Neural progenitor cell (in vitro differentiated cells): ENCODE data around the gene RAPGEF2. TPM values are rescaled to one million over a fixed set of nuclear protein-coding genes. Genes with fewer than 3 reads are reported as not detected.

Source experiments
- DNase-seq: peaks from one replicate; pipeline ENCODE4 v3.0.0-alpha.2; 2016; ENCODE audit warnings: low spot score
- H2AFZ ChIP-seq: fragments of 200-600 bp; sonication (generic); replicated peaks from 2 replicates; pipeline ENCODE4 v1.6.1; 2016; ENCODE audit warnings: antibody characterized with exemption
- H3F3A ChIP-seq: fragments of 200-600 bp; sonication (generic); 2 replicates; pipeline ENCODE4 v1.6.1; 2016; ENCODE audit warnings: antibody characterized with exemption, low read depth
- H3K27ac ChIP-seq: fragments of 200-600 bp; sonication (generic); 2 replicates; pipeline ENCODE4 v1.5.1; 2016; ENCODE audit warnings: mild to moderate bottlenecking
- H3K27me3 ChIP-seq: fragments of 200-600 bp; sonication (generic); 2 replicates; pipeline ENCODE4 v1.6.1; 2016; ENCODE audit warnings: mild to moderate bottlenecking, moderate library complexity
- H3K36me3 ChIP-seq: fragments of 200-600 bp; sonication (generic); 2 replicates; pipeline ENCODE4 v1.5.1; 2016
- H3K4me1 ChIP-seq: fragments of 200-600 bp; sonication (generic); 2 replicates; pipeline ENCODE4 v1.6.1; 2016; ENCODE audit warnings: mixed run types
- H3K4me2 ChIP-seq: fragments of 200-600 bp; sonication (generic); 2 replicates; pipeline ENCODE4 v1.6.1; 2016
- H3K4me3 ChIP-seq: fragments of 200-600 bp; sonication (generic); 2 replicates; pipeline ENCODE4 v1.5.1; 2016
- H3K79me2 ChIP-seq: fragments of 200-600 bp; sonication (generic); 2 replicates; pipeline ENCODE4 v1.6.1; 2016; ENCODE audit warnings: low read depth
- H3K9ac ChIP-seq: fragments of 200-600 bp; sonication (generic); 2 replicates; pipeline ENCODE4 v1.6.1; 2016
- H3K9me3 ChIP-seq: fragments of 200-600 bp; sonication (generic); 2 replicates; pipeline ENCODE4 v1.5.1; 2016; ENCODE audit warnings: low read depth
- H4K20me1 ChIP-seq: fragments of 200-600 bp; sonication (generic); 2 replicates; pipeline ENCODE4 v1.6.1; 2016; ENCODE audit warnings: low read depth
- H3K27ac Mint-ChIP-seq: 3 replicates; pipeline ENCODE4 v1.8.0; 2021; ENCODE audit warnings: mixed read lengths
- H3K27me3 Mint-ChIP-seq: 2 replicates; pipeline ENCODE4 v1.8.0; 2022; ENCODE audit warnings: low read depth, mild to moderate bottlenecking, inconsistent platforms, moderate library complexity, mixed read lengths; ENCODE audit not compliant: insufficient read depth
- H3K36me3 Mint-ChIP-seq: 3 replicates; pipeline ENCODE4 v1.8.0; 2021; ENCODE audit warnings: mixed read lengths
- H3K4me1 Mint-ChIP-seq: 3 replicates; pipeline ENCODE4 v1.8.0; 2021; ENCODE audit warnings: mixed read lengths
- H3K4me3 Mint-ChIP-seq: 3 replicates; pipeline ENCODE4 v1.8.0; 2021; ENCODE audit warnings: mild to moderate bottlenecking, moderate library complexity, mixed read lengths
- H3K9me3 Mint-ChIP-seq: 3 replicates; pipeline ENCODE4 v1.8.0; 2020; ENCODE audit warnings: mixed read lengths
- CTCF ChIP-seq: fragments of 200-600 bp; sonication (generic); IDR thresholded peaks from 2 replicates; pipeline ENCODE4 v1.5.1; 2017; ENCODE audit warnings: antibody characterized with exemption, mild to moderate bottlenecking
- EZH2 ChIP-seq: fragments of 200-600 bp; sonication (generic); IDR thresholded peaks from 2 replicates; pipeline ENCODE4 v1.6.1; 2017; ENCODE audit warnings: antibody characterized with exemption, mild to moderate bottlenecking, moderate library complexity
- EZH2phosphoT487 ChIP-seq: fragments of 200-600 bp; sonication (generic); IDR thresholded peaks from 2 replicates; pipeline ENCODE4 v1.6.1; 2017; ENCODE audit warnings: antibody characterized with exemption
- total RNA-seq: library from RNA; depleted of rRNA; stranded (reverse); fragments of >200 nt; gene quantifications from 2 replicates; pipeline ENCODE4 v1.2.3, GENCODE V29; 2015; ENCODE audit warnings: low replicate concordance

RAPGEF2 gene
- total RNA-seq, 1 donor from 2014 or later, result 70.4 TPM

- no peaks in the 10 kb centered on the region for H4K20me1 ChIP-seq
- Mint-ChIP-seq H3K27me3 (no peaks in the 10 kb centered on the region), H3K27ac (no peak overlapping the region), H3K4me3 (no peak overlapping the region), H3K9me3 (no peaks in the 10 kb centered on the region), H3K4me1 (no peaks in the 10 kb centered on the region), H3K36me3 (no peaks in the 10 kb centered on the region)
- H3K4me3 ChIP-seq, result no peak overlapping the region
- no peak for DNase-seq
- peak; percentile 29 for TF ChIP-seq CTCF
- no peak for TF ChIP-seq EZH2
- TF ChIP-seq EZH2phosphoT487, result no peak
- H3K79me2 ChIP-seq, result no peaks in the 10 kb centered on the region
- H2AFZ ChIP-seq, result no peak overlapping the region
- H3K27ac ChIP-seq, result no peak overlapping the region
- no peak overlapping the region for H3K9ac ChIP-seq
- H3K27me3 ChIP-seq, result no peaks in the 10 kb centered on the region
- no peaks in the 10 kb centered on the region for H3K9me3 ChIP-seq
- no peaks in the 10 kb centered on the region for H3F3A ChIP-seq
- no peak overlapping the region for H3K4me2 ChIP-seq
- no peaks in the 10 kb centered on the region for H3K36me3 ChIP-seq
- H3K4me1 ChIP-seq, result peaks cover 7% of the 10 kb centered on the region
These were observed 189.4 kb downstream of the RAPGEF2 start for GRCh38 chr4:159292137-159292896.

GRCh38 chr4:159293811-159294515, 191.1 kb downstream of the RAPGEF2 start:
- Mint-ChIP-seq H3K27me3 (no peaks in the 10 kb centered on the region), H3K4me3 (no peak overlapping the region), H3K9me3 (no peaks in the 10 kb centered on the region), H3K36me3 (no peaks in the 10 kb centered on the region), H3K4me1 (no peaks in the 10 kb centered on the region), H3K27ac (no peak overlapping the region)
- Histone ChIP-seq H3K27me3 (no peaks in the 10 kb centered on the region), H3F3A (no peaks in the 10 kb centered on the region), H3K9ac (no peak overlapping the region), H3K4me2 (no peak overlapping the region), H3K79me2 (no peaks in the 10 kb centered on the region), H3K27ac (no peak overlapping the region), H4K20me1 (no peaks in the 10 kb centered on the region), H3K9me3 (no peaks in the 10 kb centered on the region), H3K36me3 (no peaks in the 10 kb centered on the region), H3K4me3 (no peak overlapping the region), H3K4me1 (no peaks in the 10 kb centered on the region), H2AFZ (no peak overlapping the region)
- no peak for TF ChIP-seq EZH2
- TF ChIP-seq EZH2phosphoT487, result no peak
- no peak for TF ChIP-seq CTCF
- DNase-seq, result no peak

- Mint-ChIP-seq H3K4me3 (no peak overlapping the region), H3K4me1 (no peaks in the 10 kb centered on the region), H3K9me3 (no peaks in the 10 kb centered on the region), H3K36me3 (no peaks in the 10 kb centered on the region), H3K27me3 (no peaks in the 10 kb centered on the region), H3K27ac (no peak overlapping the region)
- no peak for TF ChIP-seq CTCF
- Histone ChIP-seq H3K4me1 (no peaks in the 10 kb centered on the region), H3K36me3 (no peaks in the 10 kb centered on the region), H3K9me3 (no peaks in the 10 kb centered on the region), H3F3A (no peaks in the 10 kb centered on the region), H2AFZ (no peak overlapping the region), H4K20me1 (no peaks in the 10 kb centered on the region), H3K9ac (no peak overlapping the region), H3K79me2 (no peaks in the 10 kb centered on the region), H3K27me3 (no peaks in the 10 kb centered on the region), H3K4me2 (no peak overlapping the region), H3K27ac (no peak overlapping the region), H3K4me3 (no peak overlapping the region)
- DNase-seq, result no peak
These were observed 193.2 kb downstream of the RAPGEF2 start for GRCh38 chr4:159296061-159296460.
